Mucosa of stomach (tissue), 1 donor: ENCODE data around the gene PDZD2.

Experiments
- H3K27me3 ChIP-seq: one replicate; pipeline ENCODE4 v1.7.0; 2013; ENCODE audit warnings: mild to moderate bottlenecking, low read length; ENCODE audit not compliant: control insufficient read depth, insufficient read depth
- H3K36me3 ChIP-seq: one replicate; pipeline ENCODE4 v1.7.0; 2013; ENCODE audit warnings: low read length; ENCODE audit not compliant: control insufficient read depth, insufficient read depth
- H3K4me1 ChIP-seq: one replicate; pipeline ENCODE4 v1.7.0; 2013; ENCODE audit warnings: mild to moderate bottlenecking, low read length; ENCODE audit not compliant: control insufficient read depth, insufficient read depth
- H3K4me3 ChIP-seq: one replicate; pipeline ENCODE4 v1.7.0; 2013; ENCODE audit warnings: low read length
- H3K9ac ChIP-seq: one replicate; pipeline ENCODE4 v1.7.0; 2013; ENCODE audit warnings: mild to moderate bottlenecking, low read length, moderate library complexity
- H3K9me3 ChIP-seq: one replicate; pipeline ENCODE4 v1.7.0; 2013; ENCODE audit warnings: mild to moderate bottlenecking, low read length, moderate library complexity; ENCODE audit not compliant: control insufficient read depth
- donor health status: Pancreatic carcinoma.

Gene PDZD2

GRCh38 chr5:31853398-31854135 lies 214.6 kb downstream of the PDZD2 start:
- peak overlapping the region; percentile 93 for H3K4me3 ChIP-seq
- H3K9ac ChIP-seq = peak overlapping the region; percentile 92

GRCh38 chr5:31854181-31855133 lies 215.5 kb downstream of the PDZD2 start:
- H3K4me1 ChIP-seq = peaks cover 21% of the 10 kb centered on the region
- H3K27me3 ChIP-seq = no peaks in the 10 kb centered on the region
- no peaks in the 10 kb centered on the region for H3K9me3 ChIP-seq
- H3K4me3 ChIP-seq = peak overlapping the region; percentile 93
- no peaks in the 10 kb centered on the region for H3K36me3 ChIP-seq
- peak overlapping the region; percentile 92 for H3K9ac ChIP-seq

More at GRCh38 chr5:31853398-31854135, 214.6 kb downstream of the PDZD2 start:
- no peaks in the 10 kb centered on the region for H3K27me3 ChIP-seq
- H3K36me3 ChIP-seq = no peaks in the 10 kb centered on the region
- no peaks in the 10 kb centered on the region for H3K9me3 ChIP-seq
- H3K4me1 ChIP-seq = peaks cover 21% of the 10 kb centered on the region

- Histone ChIP-seq H3K9me3 (no peaks in the 10 kb centered on the region), H3K4me3 (peak overlapping the region; percentile 93), H3K36me3 (no peaks in the 10 kb centered on the region), H3K4me1 (peaks cover 21% of the 10 kb centered on the region), H3K9ac (peak overlapping the region; percentile 92), H3K27me3 (no peaks in the 10 kb centered on the region)
Observed at GRCh38 chr5:31855134-31856040, 216.5 kb downstream of the PDZD2 start.

GRCh38 chr5:31859096-31859495 lies 220.2 kb downstream of the PDZD2 start:
- Histone ChIP-seq H3K27me3 (no peaks in the 10 kb centered on the region), H3K9ac (no peak overlapping the region), H3K4me1 (peaks cover 26% of the 10 kb centered on the region), H3K4me3 (no peak overlapping the region), H3K36me3 (no peaks in the 10 kb centered on the region), H3K9me3 (no peaks in the 10 kb centered on the region)

- Histone ChIP-seq H3K9me3 (no peaks in the 10 kb centered on the region), H3K4me1 (peaks cover 19% of the 10 kb centered on the region)
Observed at GRCh38 chr5:31860278-31860677, 221.3 kb downstream of the PDZD2 start.

GRCh38 chr5:31860726-31861433 lies 221.9 kb downstream of the PDZD2 start:
- Histone ChIP-seq H3K4me3 (no peak overlapping the region), H3K36me3 (no peaks in the 10 kb centered on the region), H3K4me1 (peaks cover 15% of the 10 kb centered on the region), H3K27me3 (no peaks in the 10 kb centered on the region), H3K9me3 (no peaks in the 10 kb centered on the region), H3K9ac (no peak overlapping the region)

More at GRCh38 chr5:31860278-31860677, 221.3 kb downstream of the PDZD2 start:
- Histone ChIP-seq H3K4me3 (no peak overlapping the region), H3K36me3 (no peaks in the 10 kb centered on the region), H3K27me3 (no peaks in the 10 kb centered on the region), H3K9ac (no peak overlapping the region)

GRCh38 chr5:31861601-31862000 lies 222.7 kb downstream of the PDZD2 start:
- no peaks in the 10 kb centered on the region for H3K36me3 ChIP-seq
- H3K9me3 ChIP-seq = no peaks in the 10 kb centered on the region
- H3K27me3 ChIP-seq = no peaks in the 10 kb centered on the region
- no peak overlapping the region for H3K9ac ChIP-seq
- peaks cover 21% of the 10 kb centered on the region for H3K4me1 ChIP-seq
- H3K4me3 ChIP-seq = no peak overlapping the region

- Histone ChIP-seq H3K9ac (no peak overlapping the region), H3K4me3 (no peak overlapping the region), H3K36me3 (no peaks in the 10 kb centered on the region), H3K4me1 (peaks cover 33% of the 10 kb centered on the region), H3K9me3 (no peaks in the 10 kb centered on the region), H3K27me3 (no peaks in the 10 kb centered on the region)
Observed at GRCh38 chr5:31863991-31864411, 225.1 kb downstream of the PDZD2 start.

- no peak overlapping the region for H3K4me3 ChIP-seq
- H3K4me1 ChIP-seq = peaks cover 25% of the 10 kb centered on the region
- H3K9ac ChIP-seq = no peak overlapping the region
- H3K27me3 ChIP-seq = no peaks in the 10 kb centered on the region
- no peaks in the 10 kb centered on the region for H3K36me3 ChIP-seq
- H3K9me3 ChIP-seq = no peaks in the 10 kb centered on the region
Observed at GRCh38 chr5:31866166-31866565, 227.2 kb downstream of the PDZD2 start.

- H3K9me3 ChIP-seq = no peaks in the 10 kb centered on the region
- H3K9ac ChIP-seq = no peak overlapping the region
- peaks cover 20% of the 10 kb centered on the region for H3K4me1 ChIP-seq
- H3K27me3 ChIP-seq = no peaks in the 10 kb centered on the region
- H3K4me3 ChIP-seq = no peak overlapping the region
- no peaks in the 10 kb centered on the region for H3K36me3 ChIP-seq
Observed at GRCh38 chr5:31867219-31867618, 228.3 kb downstream of the PDZD2 start.

- H3K9me3 ChIP-seq = no peaks in the 10 kb centered on the region
- no peaks in the 10 kb centered on the region for H3K36me3 ChIP-seq
- H3K4me1 ChIP-seq = peaks cover 8% of the 10 kb centered on the region
- H3K27me3 ChIP-seq = no peaks in the 10 kb centered on the region
- no peak overlapping the region for H3K4me3 ChIP-seq
- no peak overlapping the region for H3K9ac ChIP-seq
Observed at GRCh38 chr5:31880449-31880848, 241.5 kb downstream of the PDZD2 start.
